HG02840 (cell line): ENCODE measurements around the gene MAPK1.
"Not testable (repeated sequence)": the region's sequence is repeated elsewhere in the genome, so short reads cannot be mapped to it uniquely, and the experiment has no call there.

Experiments used
- ATAC-seq: cut with Tn5 transposase; IDR thresholded peaks from one replicate; pipeline ENCODE4 v1.9.1; 2021; ENCODE audit warnings: mild to moderate bottlenecking, moderate library complexity, moderate number of reproducible peaks; ENCODE audit not compliant: unreplicated experiment, low FRiP score

MAPK1 gene

DNA sequence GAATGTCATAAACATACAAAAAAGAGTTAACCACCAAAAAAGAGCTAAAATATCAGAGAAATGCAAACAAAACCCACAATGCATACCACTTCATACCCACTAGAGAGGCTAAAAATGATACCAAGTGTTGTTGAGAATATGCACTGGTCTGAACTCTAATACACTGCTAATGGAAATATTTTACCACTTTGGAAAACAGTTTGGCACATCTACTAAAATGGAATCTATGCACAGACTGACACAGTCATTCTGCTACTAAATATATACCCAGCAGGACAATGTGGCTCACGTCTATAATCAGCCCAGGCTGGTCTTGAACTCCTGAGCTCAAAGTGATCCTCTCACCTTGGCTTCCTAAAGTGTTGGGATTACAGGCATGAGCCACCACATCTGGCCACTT, 18.0 kb downstream of the MAPK1 start:
- no peak for ATAC-seq

DNA sequence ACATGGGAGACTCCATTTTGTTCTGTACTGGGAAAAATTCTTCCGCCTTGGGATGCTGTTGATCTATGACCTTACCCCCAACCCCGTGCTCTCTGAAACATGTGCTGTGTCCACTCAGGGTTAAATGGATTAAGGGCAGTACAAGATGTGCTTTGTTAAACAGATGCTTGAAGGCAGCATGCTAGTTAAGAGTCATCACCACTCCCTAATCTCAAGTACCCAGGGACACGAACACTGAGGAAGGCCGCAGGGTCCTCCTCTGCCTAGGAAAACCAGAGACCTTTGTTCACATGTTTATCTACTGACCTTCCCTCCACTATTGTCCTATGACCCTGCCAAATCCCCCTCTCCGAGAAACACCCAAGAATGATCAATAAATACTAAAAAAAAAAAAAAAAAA, 19.4 kb downstream of the MAPK1 start:
- not testable (repeated sequence) for ATAC-seq

DNA sequence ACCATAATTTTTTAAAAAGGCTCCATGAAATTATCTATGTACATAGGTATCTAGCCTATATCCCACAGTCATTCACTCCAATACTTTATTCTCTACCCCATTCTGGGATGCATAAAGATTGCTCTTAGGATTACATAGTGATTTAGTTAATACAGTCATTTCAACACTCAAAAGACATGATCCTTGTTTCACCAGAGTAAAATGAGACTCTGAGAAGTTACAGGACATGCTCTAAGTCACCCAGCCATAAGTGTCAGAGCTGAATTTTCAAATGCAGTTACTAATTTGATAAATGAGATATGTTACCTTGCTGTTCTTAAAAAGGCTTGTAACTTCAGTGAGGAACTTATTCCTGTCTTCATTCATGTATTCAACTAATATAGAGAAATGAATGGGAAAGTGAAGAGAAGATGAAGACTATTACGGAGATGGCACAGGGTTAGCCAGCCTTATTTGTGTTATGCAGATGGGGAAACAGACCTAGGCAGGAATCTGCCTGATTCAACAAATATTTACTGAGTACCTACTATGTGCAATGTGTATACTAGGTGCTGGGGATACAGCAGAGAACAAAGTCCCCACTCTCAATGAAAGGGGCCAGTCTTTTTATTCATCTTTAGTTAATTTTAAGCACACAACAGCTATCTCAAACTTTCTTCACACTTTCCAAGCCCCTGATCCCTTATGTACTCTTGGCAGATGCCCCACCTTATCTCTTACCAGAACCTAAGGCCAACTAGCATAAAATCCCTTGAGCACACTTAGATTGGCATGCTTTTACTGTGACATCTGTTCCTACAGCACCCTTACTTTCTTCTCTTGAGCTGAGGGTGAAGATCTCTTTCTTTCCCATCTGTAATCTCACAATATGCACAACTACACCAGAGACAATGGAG, 21.6 kb downstream of the MAPK1 start:
- no peak for ATAC-seq

DNA sequence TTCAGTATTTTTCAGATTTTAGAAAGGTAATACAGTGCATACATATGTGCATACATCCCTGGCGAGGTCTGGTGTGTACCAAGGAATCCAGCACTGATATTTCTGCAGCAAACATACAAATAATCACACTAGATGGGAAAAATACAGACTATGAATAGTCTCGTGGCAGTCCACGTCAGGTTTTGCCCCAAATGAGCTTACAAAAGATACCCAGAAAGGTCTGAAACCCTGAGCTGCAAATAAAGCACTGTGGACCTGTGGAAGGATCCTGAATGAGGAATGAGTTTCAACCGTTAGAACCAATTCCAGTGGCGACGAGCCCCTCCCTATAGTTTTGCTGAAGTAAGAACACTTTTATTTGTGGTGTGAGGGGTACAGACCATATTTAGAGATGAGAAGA, 24.5 kb downstream of the MAPK1 start:
- ATAC-seq: no peak

DNA sequence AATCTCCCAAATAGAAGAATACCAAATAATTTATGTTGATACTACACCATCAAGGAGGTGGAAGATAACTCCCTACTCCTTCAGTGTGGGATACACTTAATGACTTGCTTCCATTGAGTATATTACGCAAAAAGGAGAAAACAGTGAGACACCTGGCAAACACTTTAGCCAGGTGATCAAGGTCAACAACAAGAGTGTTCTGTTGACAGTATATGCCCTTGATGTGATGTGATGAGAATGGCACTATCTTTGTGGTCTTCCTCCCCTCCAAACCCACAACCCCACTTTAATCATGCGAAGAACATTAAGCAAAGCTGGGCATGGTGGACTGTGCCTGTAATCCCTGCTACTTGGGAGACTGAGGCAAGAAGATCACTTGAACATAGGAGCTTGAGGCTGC, 26.0 kb downstream of the MAPK1 start:
- no peak for ATAC-seq

DNA sequence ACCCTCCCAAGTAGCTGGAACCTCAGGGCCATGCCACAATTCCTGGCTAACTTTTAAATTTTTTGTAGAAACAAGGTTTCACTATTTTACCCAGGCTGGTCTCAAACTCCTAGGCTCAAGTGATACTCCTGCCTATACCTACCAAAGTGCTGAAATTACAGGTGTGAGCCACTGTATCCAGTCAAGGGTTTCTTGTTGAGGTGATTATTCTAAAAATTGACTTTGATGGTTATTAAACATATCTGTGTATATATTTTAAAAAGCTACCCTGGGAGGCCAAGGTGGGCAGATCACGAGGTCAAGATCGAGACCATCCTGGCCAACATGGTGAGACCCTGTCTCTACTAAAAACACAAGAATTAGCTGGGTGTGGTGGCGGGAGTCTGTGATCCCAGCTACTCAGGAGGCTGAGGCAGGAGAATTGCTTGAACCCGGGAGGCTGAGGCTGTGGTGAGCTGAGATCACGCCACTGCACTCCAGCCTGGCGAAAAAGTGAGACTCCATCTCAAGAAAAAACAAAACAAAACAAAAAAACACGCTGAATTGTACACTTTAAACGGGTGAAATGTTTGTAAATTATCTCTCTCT, 27.1 kb downstream of the MAPK1 start:
- ATAC-seq: no peak

DNA sequence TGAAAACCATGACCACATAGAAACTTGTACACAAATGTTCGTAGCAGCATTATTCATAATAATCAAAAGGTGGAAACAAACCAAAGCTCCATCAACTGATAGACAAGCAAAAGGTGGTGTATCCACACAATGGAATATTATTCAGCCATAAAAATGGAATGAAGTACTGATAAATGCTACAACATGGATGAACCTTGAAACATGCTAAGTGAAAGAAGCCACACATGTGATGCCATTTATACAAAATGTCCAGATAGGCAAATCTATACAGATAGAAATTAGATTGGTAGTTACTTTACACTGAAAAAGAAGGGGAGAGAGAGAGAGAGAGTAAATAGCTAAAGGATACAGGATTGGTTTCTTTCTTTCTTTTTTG, 27.7 kb downstream of the MAPK1 start:
- no peak for ATAC-seq

DNA sequence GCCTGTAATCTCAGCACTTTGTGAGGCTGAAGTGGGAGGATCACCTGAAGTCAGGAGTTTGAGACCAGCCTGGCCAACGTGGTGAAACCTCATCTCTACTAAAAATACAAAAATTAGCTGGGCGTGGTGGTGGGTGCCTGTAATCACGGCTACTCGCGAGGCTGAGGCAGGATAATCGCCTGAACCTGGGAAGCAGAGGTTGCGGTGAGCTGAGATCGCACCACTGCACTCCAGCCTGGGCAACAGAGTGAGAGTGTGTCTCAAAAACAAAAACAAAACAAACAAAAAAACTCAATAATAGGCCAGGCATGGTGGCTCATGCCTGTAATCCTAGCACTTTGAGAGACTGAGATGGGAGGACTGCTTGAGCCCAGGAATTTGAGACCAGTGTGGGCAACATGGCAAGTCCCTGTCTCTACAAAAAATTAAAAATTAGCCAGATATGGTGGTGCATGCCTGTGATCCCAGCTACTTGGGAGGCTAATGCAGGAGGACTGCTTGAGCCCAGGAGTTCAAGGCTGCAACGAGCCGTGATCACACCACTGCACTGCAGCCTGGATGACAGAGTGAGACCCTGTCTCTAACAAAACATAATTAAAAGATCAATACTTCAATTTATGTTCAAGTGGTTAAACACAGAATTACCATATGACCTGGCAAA, 28.2 kb downstream of the MAPK1 start:
- not testable (repeated sequence) for ATAC-seq

DNA sequence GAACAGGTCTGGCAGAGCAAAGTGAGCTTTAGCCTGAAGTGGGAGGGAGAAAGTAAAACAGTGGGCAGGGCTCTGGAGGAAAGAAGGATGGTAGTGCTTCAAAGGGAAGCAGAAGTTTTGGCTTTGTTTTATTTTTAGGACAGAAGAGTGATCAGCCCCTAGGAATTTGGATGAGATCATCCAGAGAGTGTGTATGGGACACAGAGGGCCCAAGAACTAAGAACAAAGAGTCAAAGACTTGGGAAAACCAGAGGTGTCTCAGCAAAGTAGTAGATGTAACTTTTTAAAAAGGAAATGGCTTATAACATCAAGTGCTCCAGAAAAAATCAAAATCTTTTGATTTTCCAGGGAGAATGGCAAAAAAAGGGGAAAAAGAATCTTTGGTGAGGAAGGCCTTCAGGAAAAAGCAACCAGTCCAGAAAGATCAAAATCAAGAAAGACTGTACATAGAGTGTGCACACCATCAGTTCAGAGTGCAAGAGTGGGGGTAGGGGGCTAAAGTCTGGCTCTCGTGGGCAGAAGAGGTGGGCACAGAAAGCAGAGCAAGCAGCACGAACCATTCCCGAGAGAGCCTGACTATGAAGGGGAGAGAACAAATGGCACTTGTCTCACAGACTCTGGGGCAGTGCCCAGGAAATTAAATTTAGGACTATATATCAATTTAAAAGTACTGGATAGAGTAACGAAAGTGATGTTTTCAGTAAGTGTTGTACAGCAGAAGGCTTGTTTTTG, 30.0 kb downstream of the MAPK1 start:
- ATAC-seq: no peak

DNA sequence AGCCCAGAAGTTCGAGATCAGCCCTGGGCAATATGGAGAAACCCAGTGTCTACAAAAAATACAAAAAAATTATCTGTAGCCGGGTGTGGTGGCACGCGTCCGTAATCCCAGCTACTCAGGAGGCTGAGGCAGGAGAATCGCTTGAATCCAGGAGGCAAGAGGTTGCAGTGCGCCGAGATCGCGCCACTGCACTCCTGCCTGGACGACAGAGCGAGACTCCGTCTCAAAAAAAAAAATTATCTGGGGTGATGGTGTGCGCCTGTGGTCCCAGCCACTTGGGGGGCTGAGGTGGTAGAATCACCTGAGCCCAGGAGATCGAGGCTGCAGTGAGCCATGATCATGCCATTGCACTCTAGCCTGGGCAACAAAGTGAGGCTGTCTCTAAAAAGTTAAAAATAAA, 31.0 kb downstream of the MAPK1 start:
- ATAC-seq: not testable (repeated sequence)

DNA sequence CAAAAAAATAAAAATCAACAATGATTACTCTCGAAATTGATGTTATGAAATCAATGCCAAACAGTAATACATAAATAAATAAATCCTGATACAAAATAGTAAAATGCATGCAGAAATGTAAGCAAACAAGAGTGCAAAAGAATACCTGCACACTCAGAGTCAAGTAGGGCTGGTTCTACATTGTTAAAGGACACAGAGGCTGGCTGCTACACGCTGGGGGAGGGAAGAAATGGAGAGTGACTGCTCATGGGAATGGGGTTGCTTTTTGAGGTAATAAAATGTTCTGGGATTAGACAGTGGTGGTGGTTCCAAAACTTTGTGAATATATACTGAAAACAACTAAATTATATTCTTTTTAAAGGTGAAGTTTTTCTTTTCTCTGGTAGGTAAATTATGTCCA, 32.1 kb downstream of the MAPK1 start:
- no peak for ATAC-seq

DNA sequence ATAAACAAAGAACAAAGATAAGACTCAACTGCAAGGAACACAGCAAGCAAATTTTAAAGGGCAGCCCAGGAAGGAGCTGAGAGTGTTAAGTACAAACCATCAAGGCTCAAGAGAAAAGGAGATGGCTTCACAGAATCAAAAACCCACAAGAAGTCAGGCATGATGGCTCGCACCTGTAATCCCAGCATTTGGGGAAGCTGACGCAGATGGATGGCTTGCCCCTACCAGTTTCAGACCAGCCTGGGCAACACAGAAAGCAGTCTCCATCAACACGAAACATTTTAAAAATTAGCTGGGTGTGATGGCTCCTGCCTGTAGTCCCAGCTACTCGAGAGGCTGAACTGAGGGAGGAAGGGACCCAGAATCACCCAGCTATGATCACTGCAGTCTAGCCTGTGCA, 32.6 kb downstream of the MAPK1 start:
- ATAC-seq: no peak

DNA sequence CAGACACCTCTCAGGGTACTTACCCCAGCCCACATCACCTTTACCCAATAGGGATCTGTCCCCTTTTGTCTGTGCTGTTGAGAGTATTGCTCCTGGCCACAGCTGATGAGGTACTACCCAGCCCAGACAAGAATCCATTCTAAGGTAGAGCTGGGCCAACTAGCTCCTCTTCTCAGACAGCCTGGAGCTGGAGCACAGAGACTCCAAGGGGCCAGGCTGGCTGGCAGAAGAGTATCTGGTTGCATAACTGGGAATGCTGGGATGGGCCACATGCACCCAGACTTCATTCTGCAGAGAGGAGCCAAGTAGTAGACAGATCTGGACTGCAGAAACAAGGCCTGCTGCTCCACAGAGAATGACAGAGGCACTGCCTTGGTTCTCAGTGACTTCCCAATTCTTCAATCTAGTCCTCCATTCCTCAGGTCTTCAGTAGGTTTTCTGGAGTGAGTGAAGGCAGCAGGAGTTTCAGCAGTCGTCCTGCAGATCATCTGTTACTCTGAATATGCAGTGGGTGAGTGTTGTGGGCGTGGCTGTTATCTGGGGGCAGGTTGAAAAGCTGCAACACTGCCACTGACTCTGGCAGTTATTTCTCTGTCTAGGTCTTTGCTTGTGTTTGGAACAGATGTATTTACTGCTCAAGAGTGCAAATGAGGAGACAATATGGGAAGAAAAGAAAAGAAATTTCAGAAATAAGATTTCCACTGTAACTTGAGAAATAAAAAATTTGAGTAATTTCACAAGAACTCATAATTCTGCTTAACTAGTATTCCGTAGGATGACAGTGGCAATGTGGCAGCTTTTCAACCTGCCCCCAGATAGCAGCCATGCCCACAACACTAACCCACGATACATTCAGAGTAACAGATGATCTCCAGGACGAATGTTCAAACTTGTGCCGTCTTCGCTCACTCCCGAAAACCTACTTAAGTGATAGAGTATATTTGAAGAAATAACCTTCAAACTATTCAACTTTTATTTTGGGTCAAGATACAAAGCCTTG, 34.9 kb downstream of the MAPK1 start:
- no peak for ATAC-seq

DNA sequence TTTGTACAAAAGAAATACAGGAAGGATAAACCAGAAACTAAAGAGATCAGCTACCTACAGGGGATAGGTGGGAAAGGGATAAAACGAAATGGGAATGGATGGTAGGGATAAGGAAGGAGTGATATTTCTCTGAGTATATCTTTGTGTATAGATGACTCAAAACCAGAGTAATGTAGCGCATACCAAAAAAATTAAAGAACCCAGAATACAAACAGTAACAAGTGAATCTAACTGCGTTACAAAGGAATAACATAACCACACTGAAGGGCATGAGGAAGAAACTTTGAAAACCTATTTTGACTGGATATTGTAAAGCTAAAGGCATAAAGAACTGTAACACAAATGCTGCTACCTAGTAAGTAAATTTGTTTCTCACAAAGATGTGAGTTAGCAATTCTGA, 37.9 kb downstream of the MAPK1 start:
- ATAC-seq: no peak

DNA sequence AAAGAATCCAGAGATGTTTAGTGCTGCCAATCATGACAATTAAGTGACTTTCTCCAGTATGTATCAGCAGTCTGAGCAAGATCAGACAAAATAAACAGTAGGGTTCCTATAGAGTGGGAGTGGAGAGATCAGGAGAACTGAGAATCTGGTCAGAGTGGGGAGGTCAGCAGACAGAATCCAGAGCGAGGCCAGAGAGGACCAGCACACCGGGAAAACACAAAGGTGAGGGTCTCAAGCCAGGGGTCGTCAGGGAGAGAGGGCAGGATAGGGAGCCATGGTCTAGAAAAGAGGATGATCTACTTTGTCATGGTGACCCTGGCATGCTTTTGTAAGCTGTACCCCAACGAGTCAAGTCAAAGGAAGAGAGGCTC, 39.2 kb downstream of the MAPK1 start:
- no peak for ATAC-seq

DNA sequence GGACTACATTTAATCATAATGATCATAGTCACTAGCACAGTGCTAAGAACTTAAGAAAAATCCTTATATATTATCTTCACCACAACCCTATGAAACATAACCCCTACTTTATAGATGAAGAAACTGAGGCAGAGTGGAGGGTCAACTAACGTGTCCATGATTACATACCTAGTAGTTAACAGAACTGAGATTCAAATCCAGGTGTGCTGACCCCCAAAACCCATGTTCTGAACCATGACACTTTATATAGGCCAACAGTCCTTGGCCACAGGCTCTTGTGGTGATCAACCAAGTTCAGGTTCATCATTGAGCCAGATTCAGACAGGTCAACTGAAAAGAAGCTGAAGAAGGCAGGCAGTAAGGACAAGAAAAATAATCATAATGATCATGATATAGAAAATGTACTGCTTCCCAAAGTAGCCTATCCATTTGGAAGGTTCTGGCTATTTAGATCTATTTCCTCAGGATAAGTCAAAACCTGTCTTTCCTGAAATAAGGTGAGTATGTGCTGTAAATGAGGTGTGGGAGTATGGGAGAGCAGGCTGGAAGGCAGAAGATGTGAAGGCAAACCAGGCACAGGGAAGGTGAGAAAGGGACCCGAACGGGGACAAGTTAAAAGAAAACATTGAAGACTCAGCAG, 39.7 kb downstream of the MAPK1 start:
- ATAC-seq: no peak

DNA sequence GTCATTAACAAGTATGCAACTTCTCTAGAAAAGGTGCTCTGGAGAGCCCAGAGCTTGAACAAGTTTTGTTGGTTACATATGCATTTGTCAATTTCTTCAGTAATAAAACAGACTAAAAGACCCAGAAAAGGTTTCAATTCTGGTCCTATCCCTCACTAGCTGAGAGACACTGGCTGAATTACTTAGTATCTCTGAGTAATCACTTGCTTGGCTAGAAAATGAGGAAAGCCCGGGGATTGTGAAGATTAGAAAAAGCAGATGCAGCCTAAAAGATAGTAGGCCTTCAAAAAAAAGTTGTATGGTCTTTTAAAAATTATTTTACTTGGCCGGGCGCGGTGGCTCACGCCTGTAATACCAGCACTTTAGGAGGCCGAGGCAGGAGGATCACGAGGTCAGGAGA, 41.2 kb downstream of the MAPK1 start:
- ATAC-seq: no peak

DNA sequence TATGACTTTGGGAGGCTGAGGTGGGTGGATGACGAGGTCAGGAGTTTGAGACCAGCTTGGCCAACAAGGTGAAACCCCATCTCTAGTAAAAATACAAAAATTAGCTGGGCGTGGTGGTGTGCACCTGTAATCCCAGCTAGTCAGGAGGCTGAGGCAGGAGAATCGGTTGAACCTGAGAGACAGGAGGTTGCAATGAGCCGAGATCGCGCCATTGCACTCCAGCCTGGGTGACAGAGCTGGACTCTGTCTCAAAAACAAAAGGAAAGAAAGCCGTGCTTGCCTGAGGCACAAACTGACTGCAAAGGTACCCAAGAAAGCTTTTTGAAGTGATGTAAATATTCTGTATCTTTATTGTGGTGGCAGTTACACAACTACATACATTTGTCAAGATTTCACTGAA, 42.5 kb downstream of the MAPK1 start:
- ATAC-seq: not testable (repeated sequence)

DNA sequence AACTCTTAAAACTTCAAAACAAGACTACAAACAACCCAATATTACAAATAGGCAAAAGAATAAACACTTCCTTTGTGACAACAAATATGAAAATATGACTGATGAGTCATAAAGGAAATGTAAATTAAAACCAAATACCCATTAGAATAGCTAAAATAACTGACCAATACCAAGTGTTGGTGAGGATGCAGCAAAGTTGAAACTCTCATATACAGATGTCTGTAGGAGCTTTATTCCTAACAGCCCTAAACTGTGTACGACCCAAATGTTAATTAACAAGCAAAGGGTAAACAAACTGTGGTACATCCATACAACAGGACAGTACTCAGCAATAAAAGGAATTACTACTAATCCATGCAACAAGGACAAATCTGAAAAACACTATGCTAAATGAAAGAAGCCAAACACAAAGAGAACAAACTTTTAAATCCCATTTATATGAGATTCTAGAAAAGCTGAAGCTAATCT, 43.0 kb downstream of the MAPK1 start:
- no peak for ATAC-seq
